GM03348 (cell line): ENCODE data around the gene NUP88.
"Not testable (repeated sequence)": the region's sequence is repeated elsewhere in the genome, so short reads cannot be mapped to it uniquely, and the experiment has no call there.

Experiments used
- DNase-seq: peaks from one replicate; pipeline ENCODE4 v3.0.0; 2012; ENCODE audit warnings: low spot score

Gene NUP88

GRCh38 chr17:5419356-5419958 is at the start of gene NUP88:
NUP88 (minus strand) TSS chr17:5419662; CDS start chr17:5419650, 12 bp downstream.
- DNase-seq = peak; percentile 99

- DNase-seq = no peak
Measured at GRCh38 chr17:5468075-5468473, 48.6 kb upstream of the NUP88 start.

GRCh38 chr17:5467416-5467815 is 48.0 kb upstream of the NUP88 start:
- DNase-seq = no peak

GRCh38 chr17:5466295-5466694 is 46.8 kb upstream of the NUP88 start:
- no peak for DNase-seq

- no peak for DNase-seq
Measured at GRCh38 chr17:5464717-5465507, 45.5 kb upstream of the NUP88 start.

- DNase-seq = no peak
Measured at GRCh38 chr17:5446786-5447185, 27.3 kb upstream of the NUP88 start.

GRCh38 chr17:5444209-5444608 is 24.7 kb upstream of the NUP88 start:
- DNase-seq = no peak

- no peak for DNase-seq
Measured at GRCh38 chr17:5443728-5444127, 24.3 kb upstream of the NUP88 start.

GRCh38 chr17:5439446-5439764 is 19.9 kb upstream of the NUP88 start:
- no peak for DNase-seq

- DNase-seq = peak; percentile 96
Measured at GRCh38 chr17:5438716-5439445, 19.4 kb upstream of the NUP88 start, which contains the start of gene C1QBP. C1QBP (minus strand) TSS chr17:5439155; CDS start chr17:5439073, 82 bp downstream.

- DNase-seq = no peak
Measured at GRCh38 chr17:5437721-5438317, 18.4 kb upstream of the NUP88 start.

- not testable (repeated sequence) for DNase-seq
Measured at GRCh38 chr17:5435781-5436315, 16.4 kb upstream of the NUP88 start.

- no peak for DNase-seq
Measured at GRCh38 chr17:5434984-5435383, 15.5 kb upstream of the NUP88 start.

GRCh38 chr17:5431949-5432556 is 12.6 kb upstream of the NUP88 start:
- DNase-seq = no peak

GRCh38 chr17:5431234-5431633 is 11.8 kb upstream of the NUP88 start:
- DNase-seq = not testable (repeated sequence)

GRCh38 chr17:5430413-5430999 is 11.0 kb upstream of the NUP88 start:
- DNase-seq = no peak

- no peak for DNase-seq
Measured at GRCh38 chr17:5429191-5429887, 9.9 kb upstream of the NUP88 start.

GRCh38 chr17:5425826-5426225 is 6.4 kb upstream of the NUP88 start:
- no peak for DNase-seq

GRCh38 chr17:5424909-5425308 is 5.4 kb upstream of the NUP88 start:
- DNase-seq = no peak

- peak; percentile 68 for DNase-seq
Measured at GRCh38 chr17:5422505-5422904, 3.0 kb upstream of the NUP88 start.
